HG03045 (cell line): ENCODE results near the gene CDX2.

Source experiments
- ATAC-seq: cut with Tn5 transposase; IDR thresholded peaks from one replicate; pipeline ENCODE4 v1.9.1; 2021; ENCODE audit warnings: mild to moderate bottlenecking, moderate library complexity; ENCODE audit not compliant: unreplicated experiment

CDX2 gene

GRCh38 chr13:27979001-27979643 lies 10.0 kb upstream of the CDX2 start:
- no peak for ATAC-seq

GRCh38 chr13:27978301-27978968 lies 9.3 kb upstream of the CDX2 start:
- no peak for ATAC-seq

GRCh38 chr13:27977476-27978300 lies 8.6 kb upstream of the CDX2 start:
- no peak for ATAC-seq

- no peak for ATAC-seq
Measured at GRCh38 chr13:27976362-27977091, 7.4 kb upstream of the CDX2 start.

GRCh38 chr13:27975564-27976361 lies 6.6 kb upstream of the CDX2 start:
- no peak for ATAC-seq

GRCh38 chr13:27973961-27974662 lies 5.0 kb upstream of the CDX2 start:
- no peak for ATAC-seq

- ATAC-seq, result no peak
Measured at GRCh38 chr13:27973291-27973690, 4.2 kb upstream of the CDX2 start.

GRCh38 chr13:27972478-27972820 lies 3.3 kb upstream of the CDX2 start:
- ATAC-seq, result no peak

GRCh38 chr13:27971776-27972477 lies 2.8 kb upstream of the CDX2 start:
- ATAC-seq, result no peak

GRCh38 chr13:27971236-27971645 lies 2.1 kb upstream of the CDX2 start:
- no peak for ATAC-seq

- ATAC-seq, result no peak
Measured at GRCh38 chr13:27970382-27971235, 1.5 kb upstream of the CDX2 start.

GRCh38 chr13:27969866-27970229 lies 733 bp upstream of the CDX2 start:
- ATAC-seq, result no peak

- ATAC-seq, result no peak
Measured at GRCh38 chr13:27968316-27969081, 616 bp downstream of the CDX2 start.

- no peak for ATAC-seq
Measured at GRCh38 chr13:27967736-27968315, 1.3 kb downstream of the CDX2 start.

- no peak for ATAC-seq
Measured at GRCh38 chr13:27967203-27967735, 1.8 kb downstream of the CDX2 start.

GRCh38 chr13:27966641-27967202 lies 2.4 kb downstream of the CDX2 start:
- no peak for ATAC-seq
